GM12872 (cell line): ENCODE results near the gene LASP1.

ENCODE experiments used
- TF ChIP-seq, protein P1 (sequence below): IDR thresholded peaks from 3 replicates; pipeline ENCODE4 v1.5.1; 2011; ENCODE audit warnings: low read depth, mild to moderate bottlenecking, low read length, moderate library complexity; ENCODE audit not compliant: insufficient read depth

The LASP1 gene

DNA sequence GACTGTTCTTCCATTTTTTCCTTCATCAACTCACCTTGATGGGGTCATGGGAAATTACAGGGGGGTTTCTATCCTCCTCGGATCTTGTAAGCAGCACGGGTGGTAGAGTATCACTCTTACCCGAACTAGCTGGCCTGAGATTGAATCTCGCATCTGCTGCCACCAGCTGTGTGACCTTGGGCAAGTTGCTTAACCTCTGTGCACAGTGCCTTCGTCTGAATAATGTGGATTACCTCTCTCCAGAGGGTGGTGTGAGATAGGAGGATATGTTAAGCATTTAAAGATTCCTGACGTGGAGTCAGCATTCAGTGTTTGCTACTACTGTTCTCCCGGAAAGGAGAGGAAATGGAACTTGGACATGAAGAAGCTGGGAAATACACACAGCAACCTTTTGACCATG lies 24.4 kb downstream of the LASP1 start:
- TF ChIP-seq, protein P1, sequence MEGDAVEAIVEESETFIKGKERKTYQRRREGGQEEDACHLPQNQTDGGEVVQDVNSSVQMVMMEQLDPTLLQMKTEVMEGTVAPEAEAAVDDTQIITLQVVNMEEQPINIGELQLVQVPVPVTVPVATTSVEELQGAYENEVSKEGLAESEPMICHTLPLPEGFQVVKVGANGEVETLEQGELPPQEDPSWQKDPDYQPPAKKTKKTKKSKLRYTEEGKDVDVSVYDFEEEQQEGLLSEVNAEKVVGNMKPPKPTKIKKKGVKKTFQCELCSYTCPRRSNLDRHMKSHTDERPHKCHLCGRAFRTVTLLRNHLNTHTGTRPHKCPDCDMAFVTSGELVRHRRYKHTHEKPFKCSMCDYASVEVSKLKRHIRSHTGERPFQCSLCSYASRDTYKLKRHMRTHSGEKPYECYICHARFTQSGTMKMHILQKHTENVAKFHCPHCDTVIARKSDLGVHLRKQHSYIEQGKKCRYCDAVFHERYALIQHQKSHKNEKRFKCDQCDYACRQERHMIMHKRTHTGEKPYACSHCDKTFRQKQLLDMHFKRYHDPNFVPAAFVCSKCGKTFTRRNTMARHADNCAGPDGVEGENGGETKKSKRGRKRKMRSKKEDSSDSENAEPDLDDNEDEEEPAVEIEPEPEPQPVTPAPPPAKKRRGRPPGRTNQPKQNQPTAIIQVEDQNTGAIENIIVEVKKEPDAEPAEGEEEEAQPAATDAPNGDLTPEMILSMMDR, result no peak

DNA sequence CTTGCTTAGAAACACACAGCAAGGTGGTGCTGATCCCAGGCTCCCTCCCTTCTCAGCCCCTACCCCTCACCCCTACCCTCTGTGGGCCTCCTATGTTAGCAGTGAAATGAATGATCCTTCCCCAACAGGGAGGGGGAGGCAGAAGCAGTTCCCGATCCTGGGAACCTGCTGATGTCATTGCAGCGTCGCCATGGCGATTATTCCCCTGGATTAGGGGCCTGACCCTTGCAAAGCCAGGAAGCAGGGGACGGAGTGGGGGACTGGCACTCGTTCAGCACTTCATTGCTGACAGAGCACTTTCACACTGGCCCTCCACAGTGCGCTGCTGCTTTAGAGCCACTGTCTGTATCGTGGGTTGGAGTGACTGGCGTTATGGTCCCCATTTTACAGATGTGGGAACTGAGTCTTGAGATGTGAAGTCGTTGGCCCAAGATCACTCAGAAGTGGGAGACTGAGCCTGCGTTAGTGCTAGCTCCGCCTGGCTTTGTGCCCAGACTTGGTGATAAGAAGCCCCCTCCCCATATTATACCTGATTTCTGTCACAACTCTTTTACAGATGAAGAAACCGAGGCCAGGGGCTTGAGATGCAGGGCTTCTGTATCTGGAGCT lies 26.6 kb downstream of the LASP1 start:
- TF ChIP-seq, protein P1, result no peak

DNA sequence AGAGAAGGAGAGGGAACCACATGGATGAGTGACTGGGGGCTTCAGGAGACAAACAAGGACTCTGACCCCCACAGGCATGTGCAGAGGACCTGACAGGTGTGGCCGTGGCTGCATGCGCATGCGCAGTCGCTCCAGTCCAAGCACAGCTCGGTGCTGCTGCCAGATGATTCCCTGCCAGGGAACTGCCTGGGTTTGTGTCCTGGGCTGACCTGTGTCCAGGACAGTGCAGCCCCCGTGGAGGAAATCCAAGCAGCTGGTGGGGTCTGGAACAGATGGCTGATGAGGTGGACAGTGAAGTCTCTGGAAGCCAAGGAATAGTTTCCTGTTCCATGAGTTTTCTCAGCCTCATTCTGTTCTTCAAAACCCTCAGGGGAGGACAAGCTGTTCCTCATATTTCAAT lies 27.3 kb downstream of the LASP1 start:
- TF ChIP-seq, protein P1, result no peak

GRCh38 chr17:38897671-38898290 lies 27.9 kb downstream of the LASP1 start:
- TF ChIP-seq, protein P1, result no peak

GRCh38 chr17:38898291-38898679 lies 28.4 kb downstream of the LASP1 start:
- TF ChIP-seq, protein P1, result no peak

GRCh38 chr17:38898812-38899348 lies 29.0 kb downstream of the LASP1 start:
- TF ChIP-seq, protein P1, result no peak

DNA sequence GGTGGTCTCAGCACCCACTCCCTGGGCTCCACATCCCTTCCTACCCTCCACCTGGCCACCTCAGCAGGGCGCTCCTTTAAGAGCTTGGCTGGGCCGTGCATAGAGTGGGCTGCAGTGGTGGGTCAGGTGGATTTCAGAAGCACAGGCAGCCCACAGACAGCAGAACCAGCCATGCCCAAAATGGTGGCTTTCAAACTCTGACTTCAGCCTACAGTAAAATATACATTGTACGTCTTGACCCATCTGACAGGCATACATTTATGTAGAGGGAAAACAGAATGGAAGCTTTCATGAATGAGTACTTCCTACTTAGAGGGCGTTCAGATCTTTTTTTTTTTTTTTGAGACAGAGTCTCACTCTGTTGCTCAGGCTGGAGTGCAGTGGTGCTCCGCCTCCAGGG lies 29.6 kb downstream of the LASP1 start:
- TF ChIP-seq, protein P1, result no peak
